ENCODE measurements around the gene ZMYM2. TPM values are rescaled to one million over a fixed set of nuclear protein-coding genes. Genes with fewer than 3 reads are reported as not detected.

ZMYM2 gene
- total RNA-seq, 1 donor from 2014 or later = 109 TPM

- Mint-ChIP-seq H3K36me3 (ENCODE audit: low read depth, unreplicated experiment) (peaks cover 5% of the 10 kb centered on the region), H3K27ac (ENCODE audit: unreplicated experiment) (no peak overlapping the region), H3K4me1 (ENCODE audit: low read depth, unreplicated experiment) (peaks cover 3% of the 10 kb centered on the region), H3K9me3 (ENCODE audit: unreplicated experiment) (no peaks in the 10 kb centered on the region), H3K27me3 (ENCODE audit: low read depth, unreplicated experiment) (peaks cover 29% of the 10 kb centered on the region), H3K4me3 (ENCODE audit: unreplicated experiment) (no peak overlapping the region)
- Histone ChIP-seq H3K4me1 (ENCODE audit: insufficient read depth, low read length) (no peaks in the 10 kb centered on the region), H3K4me3 (ENCODE audit: insufficient read depth, low read depth, low read length) (no peak overlapping the region), H3K36me3 (ENCODE audit: insufficient read depth, low read length) (no peaks in the 10 kb centered on the region), H3K27ac (ENCODE audit: low read depth, low read length) (no peak overlapping the region), H3K9me3 (ENCODE audit: insufficient read depth, low read depth, low read length) (no peaks in the 10 kb centered on the region), H2AFZ (ENCODE audit: low read depth, low read length) (no peak overlapping the region), H3K79me2 (ENCODE audit: insufficient read depth, low read length) (no peaks in the 10 kb centered on the region), H3K9ac (ENCODE audit: low read length) (no peak overlapping the region), H4K20me1 (ENCODE audit: insufficient read depth, low read length) (no peaks in the 10 kb centered on the region), H3K27me3 (ENCODE audit: insufficient read depth, low read length) (peaks cover 13% of the 10 kb centered on the region), H3K4me2 (ENCODE audit: low read length) (no peak overlapping the region)
- FAIRE-seq (no peak), DNase-seq (ENCODE audit: low read depth) (no peak)
- TF ChIP-seq, protein P1, sequence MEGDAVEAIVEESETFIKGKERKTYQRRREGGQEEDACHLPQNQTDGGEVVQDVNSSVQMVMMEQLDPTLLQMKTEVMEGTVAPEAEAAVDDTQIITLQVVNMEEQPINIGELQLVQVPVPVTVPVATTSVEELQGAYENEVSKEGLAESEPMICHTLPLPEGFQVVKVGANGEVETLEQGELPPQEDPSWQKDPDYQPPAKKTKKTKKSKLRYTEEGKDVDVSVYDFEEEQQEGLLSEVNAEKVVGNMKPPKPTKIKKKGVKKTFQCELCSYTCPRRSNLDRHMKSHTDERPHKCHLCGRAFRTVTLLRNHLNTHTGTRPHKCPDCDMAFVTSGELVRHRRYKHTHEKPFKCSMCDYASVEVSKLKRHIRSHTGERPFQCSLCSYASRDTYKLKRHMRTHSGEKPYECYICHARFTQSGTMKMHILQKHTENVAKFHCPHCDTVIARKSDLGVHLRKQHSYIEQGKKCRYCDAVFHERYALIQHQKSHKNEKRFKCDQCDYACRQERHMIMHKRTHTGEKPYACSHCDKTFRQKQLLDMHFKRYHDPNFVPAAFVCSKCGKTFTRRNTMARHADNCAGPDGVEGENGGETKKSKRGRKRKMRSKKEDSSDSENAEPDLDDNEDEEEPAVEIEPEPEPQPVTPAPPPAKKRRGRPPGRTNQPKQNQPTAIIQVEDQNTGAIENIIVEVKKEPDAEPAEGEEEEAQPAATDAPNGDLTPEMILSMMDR (IDR thresholded peaks at IDR 0.05; ENCODE audit: insufficient read depth, low read depth, low read length) = no peak
These were observed 148.2 kb downstream of the ZMYM2 start for GRCh38 chr13:20106742-20107141.

GRCh38 chr13:20109037-20109436 lies 150.5 kb downstream of the ZMYM2 start:
- Mint-ChIP-seq H3K4me1 (ENCODE audit: low read depth, unreplicated experiment) (peaks cover 3% of the 10 kb centered on the region), H3K27me3 (ENCODE audit: low read depth, unreplicated experiment) (peaks cover 36% of the 10 kb centered on the region), H3K9me3 (ENCODE audit: unreplicated experiment) (no peaks in the 10 kb centered on the region), H3K4me3 (ENCODE audit: unreplicated experiment) (no peak overlapping the region), H3K36me3 (ENCODE audit: low read depth, unreplicated experiment) (peaks cover 5% of the 10 kb centered on the region), H3K27ac (ENCODE audit: unreplicated experiment) (no peak overlapping the region)
- Histone ChIP-seq H3K27me3 (ENCODE audit: insufficient read depth, low read length) (peaks cover 4% of the 10 kb centered on the region), H3K79me2 (ENCODE audit: insufficient read depth, low read length) (no peaks in the 10 kb centered on the region), H3K4me3 (ENCODE audit: insufficient read depth, low read depth, low read length) (no peak overlapping the region), H4K20me1 (ENCODE audit: insufficient read depth, low read length) (no peaks in the 10 kb centered on the region), H2AFZ (ENCODE audit: low read depth, low read length) (no peak overlapping the region), H3K4me1 (ENCODE audit: insufficient read depth, low read length) (no peaks in the 10 kb centered on the region), H3K36me3 (ENCODE audit: insufficient read depth, low read length) (no peaks in the 10 kb centered on the region), H3K9me3 (ENCODE audit: insufficient read depth, low read depth, low read length) (no peaks in the 10 kb centered on the region), H3K9ac (ENCODE audit: low read length) (no peak overlapping the region), H3K27ac (ENCODE audit: low read depth, low read length) (no peak overlapping the region), H3K4me2 (ENCODE audit: low read length) (no peak overlapping the region)
- TF ChIP-seq EZH2 (IDR thresholded peaks at IDR 0.05; ENCODE audit: insufficient read depth, low read length) = no peak
- TF ChIP-seq, protein P1 (IDR thresholded peaks at IDR 0.05; ENCODE audit: insufficient read depth, low read depth, low read length) = no peak
- FAIRE-seq (no peak), DNase-seq (ENCODE audit: low read depth) (no peak)

- Histone ChIP-seq H3K27me3 (ENCODE audit: insufficient read depth, low read length) (no peaks in the 10 kb centered on the region), H3K4me3 (ENCODE audit: insufficient read depth, low read depth, low read length) (no peak overlapping the region), H3K9me3 (ENCODE audit: insufficient read depth, low read depth, low read length) (no peaks in the 10 kb centered on the region), H3K9ac (ENCODE audit: low read length) (no peak overlapping the region), H2AFZ (ENCODE audit: low read depth, low read length) (no peak overlapping the region), H4K20me1 (ENCODE audit: insufficient read depth, low read length) (no peaks in the 10 kb centered on the region), H3K4me1 (ENCODE audit: insufficient read depth, low read length) (peaks cover 7% of the 10 kb centered on the region), H3K4me2 (ENCODE audit: low read length) (no peak overlapping the region), H3K36me3 (ENCODE audit: insufficient read depth, low read length) (no peaks in the 10 kb centered on the region), H3K79me2 (ENCODE audit: insufficient read depth, low read length) (no peaks in the 10 kb centered on the region), H3K27ac (ENCODE audit: low read depth, low read length) (no peak overlapping the region)
- TF ChIP-seq, protein P1 (IDR thresholded peaks at IDR 0.05; ENCODE audit: insufficient read depth, low read depth, low read length) = no peak
- no peak for TF ChIP-seq EZH2 (IDR thresholded peaks at IDR 0.05; ENCODE audit: insufficient read depth, low read length)
- FAIRE-seq = no peak
- Mint-ChIP-seq H3K4me1 (ENCODE audit: low read depth, unreplicated experiment) (peaks cover 3% of the 10 kb centered on the region), H3K9me3 (ENCODE audit: unreplicated experiment) (no peaks in the 10 kb centered on the region), H3K4me3 (ENCODE audit: unreplicated experiment) (no peak overlapping the region), H3K36me3 (ENCODE audit: low read depth, unreplicated experiment) (no peaks in the 10 kb centered on the region), H3K27ac (ENCODE audit: unreplicated experiment) (no peak overlapping the region), H3K27me3 (ENCODE audit: low read depth, unreplicated experiment) (peaks cover 12% of the 10 kb centered on the region)
- DNase-seq (ENCODE audit: low read depth) = no peak
These were observed 155.6 kb downstream of the ZMYM2 start for GRCh38 chr13:20114066-20114610.

Data from astrocyte (in vitro differentiated cells and primary cell).